ENCODE results near the gene MTG1.
"Not testable (repeated sequence)": the region's sequence is repeated elsewhere in the genome, so short reads cannot be mapped to it uniquely, and the experiment has no call there.

The MTG1 gene

DNA sequence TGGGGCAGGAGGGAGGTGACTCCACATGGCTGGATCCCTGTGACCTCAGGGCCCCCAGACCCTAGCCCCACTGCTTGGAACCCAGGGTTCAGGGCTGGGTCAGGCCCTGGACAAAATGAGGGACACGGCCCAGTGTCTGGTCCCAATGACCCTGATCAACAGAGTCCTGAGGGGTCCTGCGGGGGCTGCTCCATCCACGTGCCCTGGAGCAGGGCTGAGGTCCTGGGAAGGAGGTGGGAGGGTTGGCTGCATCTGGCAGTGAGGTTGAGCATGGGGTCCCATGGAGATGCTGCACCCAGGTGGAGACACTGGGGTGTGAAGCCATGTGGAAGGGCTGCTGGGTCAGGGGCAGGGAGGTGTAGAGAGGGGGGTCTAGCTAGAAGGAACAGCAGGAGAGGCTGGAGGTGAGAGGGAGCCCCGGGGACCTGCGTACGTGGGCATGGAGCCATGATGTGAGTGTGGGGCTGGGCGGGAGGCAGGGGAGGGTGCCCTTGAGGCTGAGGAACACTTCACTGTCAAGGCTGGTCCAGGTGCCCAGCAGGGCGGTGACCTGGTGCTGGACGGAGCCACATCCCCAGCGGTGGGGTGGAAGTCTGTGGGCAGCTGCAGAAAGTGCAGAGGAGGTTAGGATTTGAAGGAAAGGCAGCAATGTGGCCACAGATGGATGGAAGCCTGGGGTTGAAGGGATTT lies 60.4 kb downstream of the MTG1 start:
- no peak for DNase-seq

DNA sequence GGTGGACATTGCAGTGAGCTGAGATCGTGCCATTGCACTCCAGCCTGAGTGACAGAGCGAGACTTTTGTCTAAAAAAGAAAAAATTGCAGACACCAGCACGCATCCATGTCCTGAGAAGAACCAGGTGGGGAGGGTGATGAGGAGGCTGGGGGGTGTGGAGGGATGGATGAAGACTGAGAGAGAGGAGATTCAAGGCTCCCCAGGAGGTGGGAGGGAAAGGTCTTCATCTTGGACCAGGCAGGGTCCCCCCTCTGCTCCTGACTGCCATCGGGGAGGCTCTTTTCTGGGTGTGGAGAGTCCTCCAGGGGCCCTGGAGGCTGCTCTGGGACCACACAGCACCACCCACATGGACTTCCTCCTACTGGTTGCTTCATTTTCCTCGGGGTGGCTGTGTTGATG lies 61.2 kb downstream of the MTG1 start:
- DNase-seq: no peak

DNA sequence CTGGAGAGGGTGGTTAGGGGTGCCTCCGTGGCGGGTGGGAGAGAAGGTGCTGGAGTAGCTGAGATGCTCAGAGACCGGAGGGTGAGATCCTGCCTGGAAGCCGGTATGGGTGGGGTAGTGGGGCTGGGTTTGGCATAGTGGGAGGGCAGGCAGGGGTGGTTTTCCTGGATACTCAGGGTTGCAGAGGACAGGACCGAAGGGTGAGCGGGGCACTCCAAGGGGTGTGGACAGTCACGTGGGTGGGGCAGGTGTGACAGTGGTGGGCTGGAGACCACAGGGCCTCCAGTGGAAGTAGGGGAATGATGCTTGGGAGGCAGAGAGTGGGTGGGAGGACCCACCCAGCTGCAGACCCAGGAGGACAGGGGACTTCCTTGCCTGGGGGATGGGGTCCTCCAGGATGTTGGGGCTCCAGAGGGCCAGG lies 61.7 kb downstream of the MTG1 start:
- no peak for DNase-seq

DNA sequence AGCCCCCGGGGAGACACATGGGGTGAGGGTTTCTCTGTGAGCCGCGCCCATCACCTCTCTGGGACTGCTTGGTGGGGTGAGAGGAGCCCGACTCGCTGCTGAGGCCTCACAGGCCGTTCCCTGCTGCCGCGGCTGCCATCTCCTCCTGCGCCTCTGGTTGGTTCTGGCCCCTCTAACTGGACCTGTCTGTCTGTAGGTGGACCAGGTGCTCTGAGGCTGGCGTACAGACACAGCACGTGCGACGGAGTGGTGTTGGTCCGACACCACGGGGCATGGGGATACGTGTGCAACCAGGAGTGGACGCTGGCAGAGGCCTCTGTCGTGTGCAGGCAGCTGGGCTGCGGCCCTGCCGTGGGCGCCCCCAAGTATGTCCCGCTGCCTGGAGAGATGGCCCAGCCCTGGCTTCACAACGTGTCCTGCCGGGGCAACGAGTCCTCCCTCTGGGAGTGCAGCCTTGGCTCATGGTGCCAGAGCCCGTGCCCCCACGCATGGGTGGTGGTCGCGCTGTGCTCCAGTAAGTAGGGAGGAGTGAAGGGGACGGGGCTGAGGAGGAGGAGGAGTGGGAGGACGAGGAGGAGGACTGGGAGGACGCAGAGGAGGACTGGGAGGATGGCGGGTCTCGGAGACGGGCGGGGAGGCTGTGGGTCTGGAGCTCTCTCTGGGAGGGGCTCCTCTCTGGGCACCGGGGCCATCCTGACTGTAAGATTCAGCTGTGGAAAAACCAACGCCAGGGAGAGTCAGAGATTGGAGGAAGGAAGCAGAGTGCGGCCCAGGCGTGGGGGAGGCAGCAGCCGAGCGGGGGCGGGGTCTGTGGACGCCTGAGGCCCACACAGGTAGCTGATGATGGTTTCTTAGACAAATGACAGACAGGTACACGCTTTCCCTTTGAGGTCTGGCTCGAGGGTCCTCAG lies 62.3 kb downstream of the MTG1 start:
- DNase-seq: no peak

DNA sequence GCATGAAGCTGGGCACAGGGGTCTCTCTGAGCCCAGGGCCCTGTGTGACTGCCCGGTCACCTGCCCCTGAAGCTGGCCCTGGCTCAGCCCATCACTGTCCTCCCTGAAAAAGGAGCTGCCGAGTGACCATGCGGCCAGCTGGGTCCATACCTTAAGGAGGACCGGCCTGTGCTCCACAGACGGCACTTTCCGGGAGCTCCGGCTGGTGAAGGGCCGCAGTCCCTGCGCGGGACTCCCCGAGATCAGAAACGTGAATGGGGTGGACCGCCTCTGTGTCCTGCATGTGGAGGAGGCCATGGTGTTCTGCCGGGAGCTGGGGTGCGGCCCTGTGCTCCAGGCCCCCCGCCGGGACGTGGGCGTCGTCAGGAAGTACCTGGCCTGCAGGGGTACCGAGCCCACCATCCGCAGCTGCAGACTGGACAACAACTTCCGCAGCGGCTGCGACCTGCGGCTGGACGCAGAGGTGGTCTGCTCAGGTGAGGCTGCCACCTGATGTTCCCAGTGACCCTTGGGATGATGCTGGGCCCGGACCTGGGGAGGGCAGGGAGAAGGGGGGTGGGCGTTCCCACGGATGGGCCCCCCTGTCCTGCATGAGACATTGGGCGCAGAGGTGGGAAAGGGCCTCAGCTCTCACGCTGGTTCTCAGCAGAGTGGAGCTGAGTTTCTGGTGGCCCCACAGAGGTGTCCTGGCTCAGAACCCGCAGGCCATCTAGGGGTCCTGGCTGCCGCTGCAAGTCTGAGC lies 63.3 kb downstream of the MTG1 start:
- DNase-seq: no peak

DNA sequence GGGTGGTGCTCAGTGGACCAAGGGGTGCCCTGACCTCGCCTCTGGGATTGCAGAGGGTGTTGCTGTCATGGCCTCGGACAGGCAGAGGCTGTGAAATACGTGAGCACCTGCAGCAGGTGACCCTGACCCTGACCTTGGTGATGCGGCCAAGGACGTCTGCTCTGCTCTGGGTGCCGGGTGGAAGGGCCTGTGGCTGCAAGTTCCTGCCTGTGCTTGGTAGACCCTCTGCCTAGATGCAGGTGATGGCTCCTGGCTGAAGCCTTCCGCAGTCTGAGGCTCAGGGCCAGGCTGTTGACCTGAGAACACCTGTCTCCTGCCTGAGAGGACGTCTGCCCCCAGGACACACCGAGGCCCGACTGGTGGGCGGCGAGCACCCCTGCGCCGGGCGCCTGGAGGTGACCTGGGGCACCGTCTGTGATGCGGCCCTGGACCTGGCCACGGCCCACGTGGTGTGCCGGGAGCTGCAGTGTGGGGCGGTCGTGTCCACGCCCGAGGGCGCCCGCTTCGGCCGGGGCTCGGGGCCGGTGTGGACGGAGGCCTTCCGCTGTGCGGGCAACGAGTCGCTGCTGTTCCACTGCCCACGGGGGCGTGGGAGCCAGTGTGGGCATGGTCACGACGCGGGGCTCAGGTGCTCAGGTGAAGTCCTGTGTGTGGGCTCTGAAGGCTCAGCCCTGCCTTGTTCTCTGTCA lies 64.2 kb downstream of the MTG1 start:
- no peak for DNase-seq

DNA sequence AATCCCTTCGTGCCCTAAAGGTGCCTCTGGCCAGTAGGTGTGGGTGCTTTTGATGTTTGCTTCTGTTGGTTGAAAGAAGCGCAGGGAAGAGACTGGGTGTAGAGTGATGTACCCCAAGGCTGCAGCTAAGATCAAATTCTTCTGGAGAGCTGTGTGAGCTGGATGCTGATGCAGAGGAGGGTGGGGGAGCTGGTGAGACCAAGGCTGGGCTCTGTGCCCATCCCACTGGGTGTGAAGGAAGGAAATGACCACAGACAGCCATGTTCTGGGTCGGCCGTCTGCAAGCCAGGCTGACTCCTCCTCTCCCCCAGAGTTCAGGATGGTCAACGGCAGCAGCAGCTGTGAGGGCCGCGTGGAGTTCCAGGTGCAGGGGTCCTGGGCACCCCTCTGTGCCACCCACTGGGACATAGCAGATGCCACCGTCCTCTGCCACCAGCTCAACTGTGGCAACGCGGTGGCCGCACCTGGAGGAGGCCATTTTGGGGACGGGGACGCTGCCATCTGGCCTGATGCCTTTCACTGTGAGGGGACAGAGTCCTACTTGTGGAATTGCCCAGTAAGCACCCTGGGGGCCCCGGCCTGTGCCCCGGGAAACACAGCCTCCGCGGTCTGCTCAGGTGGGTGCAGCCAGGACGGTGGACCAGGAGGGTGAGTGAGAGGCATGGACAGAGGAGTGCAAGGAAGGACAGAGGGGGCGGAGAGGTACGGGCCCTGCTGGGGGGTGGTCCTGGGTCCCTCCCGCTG lies 64.9 kb downstream of the MTG1 start:
- no peak for DNase-seq

DNA sequence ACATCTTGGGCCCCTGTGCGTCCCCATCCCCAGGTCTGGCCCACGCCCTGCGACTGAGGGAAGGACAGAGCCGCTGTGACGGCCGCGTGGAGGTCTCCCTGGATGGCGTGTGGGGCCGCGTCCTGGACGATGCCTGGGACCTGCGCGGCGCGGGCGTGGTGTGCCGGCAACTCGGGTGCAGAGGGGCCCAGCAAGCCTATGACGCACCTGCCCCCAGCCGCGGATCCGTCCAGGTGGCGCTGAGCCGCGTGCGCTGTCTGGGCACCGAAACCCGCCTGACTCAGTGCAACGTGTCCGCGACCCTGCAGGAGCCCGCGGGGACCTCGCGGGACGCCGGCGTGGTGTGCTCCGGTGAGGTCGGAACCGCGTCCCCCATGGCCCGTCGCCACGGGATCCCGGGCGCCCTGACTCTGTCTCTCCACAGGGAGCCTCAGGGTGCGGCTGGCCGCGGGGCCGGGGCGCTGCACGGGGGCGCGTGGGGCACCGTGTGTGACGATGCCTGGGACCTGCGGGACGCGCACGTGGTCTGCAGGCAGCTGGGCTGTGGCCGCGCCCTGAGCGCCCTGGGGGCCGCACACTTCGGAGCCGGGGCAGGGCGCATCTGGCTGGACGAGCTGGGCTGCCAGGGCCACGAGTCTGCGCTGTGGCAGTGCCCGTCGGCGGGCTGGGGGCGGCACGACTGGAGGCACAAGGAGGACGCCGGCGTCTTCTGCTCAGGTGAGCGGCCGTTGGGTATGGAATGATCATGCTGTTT lies 65.7 kb downstream of the MTG1 start:
- no peak for DNase-seq

DNA sequence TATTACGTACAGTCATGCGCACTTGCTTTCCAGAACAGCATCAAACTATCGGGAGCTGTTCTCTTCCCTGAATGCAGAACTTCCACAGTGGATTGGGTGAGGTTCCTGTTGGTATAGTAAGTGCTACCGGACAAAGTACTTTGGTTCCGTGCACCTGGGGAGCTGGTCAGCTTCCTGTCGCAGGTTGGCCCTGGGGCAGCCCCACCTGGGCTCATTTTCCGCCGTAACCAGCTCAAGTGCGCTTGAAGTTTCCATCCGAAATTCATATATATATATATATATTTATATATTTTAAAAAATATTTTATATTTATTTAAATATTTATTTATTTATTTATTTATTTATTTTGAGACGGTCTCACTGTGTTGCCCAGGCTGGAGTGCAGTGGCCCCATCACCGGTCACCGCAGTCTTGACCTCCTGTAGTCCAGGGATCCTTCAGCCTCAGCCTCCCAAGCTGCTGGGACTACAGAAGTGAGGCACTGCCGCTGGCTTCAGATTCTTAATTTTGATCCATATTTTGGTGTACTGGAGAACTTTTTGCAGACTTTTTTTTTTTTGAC lies 66.3 kb downstream of the MTG1 start:
- DNase-seq: no peak

DNA sequence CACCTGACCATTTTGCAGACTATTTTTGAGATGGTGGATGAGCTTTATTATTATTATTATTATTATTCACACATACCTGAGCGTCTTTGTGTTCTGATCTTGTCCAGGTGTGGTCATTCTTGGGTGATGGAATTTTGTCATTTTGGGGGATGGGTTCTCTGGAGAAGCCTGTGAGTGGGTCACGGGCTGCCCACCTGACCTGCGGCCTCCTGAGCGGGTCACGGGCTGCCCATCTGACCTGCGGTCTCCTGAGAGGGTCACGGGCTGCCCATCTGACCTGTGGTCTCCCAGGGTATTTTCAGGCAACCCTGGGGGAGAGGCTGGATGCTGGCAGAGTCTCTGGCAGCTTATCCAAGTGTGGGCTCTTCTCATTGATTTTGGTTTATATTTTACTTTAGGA lies 67.1 kb downstream of the MTG1 start:
- DNase-seq: no peak

DNA sequence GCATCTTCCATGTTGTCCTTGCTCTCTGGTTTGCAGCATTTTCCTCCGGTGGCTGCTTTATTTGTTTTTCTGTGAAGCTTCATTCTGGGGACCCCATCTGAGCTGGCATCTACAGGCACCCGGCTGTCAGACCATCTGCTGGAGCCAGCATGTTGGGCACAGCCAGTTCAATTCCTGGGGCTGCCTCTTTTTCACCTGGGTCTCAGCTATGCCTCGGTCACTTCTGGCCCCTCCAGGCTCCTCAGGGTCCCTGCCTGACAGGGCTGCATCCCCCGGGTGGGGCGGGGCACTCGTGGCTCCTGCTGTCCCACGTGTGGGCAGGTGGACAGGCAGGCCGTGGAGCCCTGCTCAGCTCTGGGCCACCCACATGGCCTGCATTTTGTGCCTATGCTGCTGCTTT lies 67.9 kb downstream of the MTG1 start:
- no peak for DNase-seq

DNA sequence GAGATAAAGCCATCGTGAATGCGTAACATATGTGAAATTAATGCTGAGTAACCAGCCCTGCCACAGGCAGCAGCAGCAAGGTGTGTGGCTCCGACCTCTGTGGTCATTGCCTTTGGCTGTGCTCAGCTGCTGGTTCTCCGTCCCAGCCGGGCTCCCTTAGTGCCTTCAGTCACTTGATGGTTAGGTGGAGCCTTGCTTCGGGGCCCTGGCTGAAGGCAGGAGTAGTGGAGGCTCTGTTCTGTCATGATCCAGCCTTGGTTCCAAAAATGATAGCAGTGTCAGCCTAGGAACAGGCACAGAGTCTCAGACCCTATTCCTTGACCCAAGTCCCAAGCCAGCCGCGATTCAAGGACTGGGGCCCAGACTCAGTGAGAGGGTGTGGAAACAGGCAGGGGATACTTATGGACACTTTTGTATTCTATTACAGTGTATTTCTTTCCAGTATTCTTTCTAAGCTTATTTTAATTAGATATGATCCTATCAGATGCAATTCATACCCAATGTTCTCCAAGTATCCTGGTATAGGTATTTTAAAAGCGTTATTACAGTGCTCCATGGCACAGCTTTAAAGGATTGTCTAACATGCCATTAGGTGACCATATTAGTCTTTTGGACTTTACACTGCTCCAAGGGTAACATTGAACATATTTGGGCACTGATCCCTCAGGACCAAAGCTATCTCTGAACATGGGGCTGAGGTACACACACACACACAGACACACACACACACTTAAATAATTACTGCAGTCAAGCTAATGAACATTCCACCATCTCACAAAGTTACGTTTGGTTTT lies 68.8 kb downstream of the MTG1 start:
- DNase-seq: no peak

DNA sequence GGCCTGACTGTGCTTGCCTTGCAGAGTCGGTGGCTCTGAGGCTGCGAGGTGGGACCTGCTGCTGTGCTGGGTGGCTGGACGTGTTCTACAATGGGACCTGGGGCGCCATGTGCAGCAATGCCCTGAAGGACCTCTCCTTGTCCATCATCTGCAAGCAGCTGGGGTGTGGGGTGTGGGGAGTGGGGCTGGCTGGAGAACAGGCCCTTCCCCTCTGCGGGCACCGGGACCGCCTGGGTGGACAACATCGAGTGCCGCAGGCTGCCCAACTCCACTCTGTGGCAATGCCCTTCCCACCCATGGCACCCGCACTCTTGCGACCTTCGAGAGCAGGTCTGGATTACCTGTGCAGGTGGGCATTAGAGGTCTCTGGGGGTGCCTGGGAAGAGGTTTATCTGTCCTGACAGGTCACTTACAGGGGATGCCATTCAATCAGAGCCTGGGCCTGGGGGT lies 70.7 kb downstream of the MTG1 start:
- no peak for DNase-seq

DNA sequence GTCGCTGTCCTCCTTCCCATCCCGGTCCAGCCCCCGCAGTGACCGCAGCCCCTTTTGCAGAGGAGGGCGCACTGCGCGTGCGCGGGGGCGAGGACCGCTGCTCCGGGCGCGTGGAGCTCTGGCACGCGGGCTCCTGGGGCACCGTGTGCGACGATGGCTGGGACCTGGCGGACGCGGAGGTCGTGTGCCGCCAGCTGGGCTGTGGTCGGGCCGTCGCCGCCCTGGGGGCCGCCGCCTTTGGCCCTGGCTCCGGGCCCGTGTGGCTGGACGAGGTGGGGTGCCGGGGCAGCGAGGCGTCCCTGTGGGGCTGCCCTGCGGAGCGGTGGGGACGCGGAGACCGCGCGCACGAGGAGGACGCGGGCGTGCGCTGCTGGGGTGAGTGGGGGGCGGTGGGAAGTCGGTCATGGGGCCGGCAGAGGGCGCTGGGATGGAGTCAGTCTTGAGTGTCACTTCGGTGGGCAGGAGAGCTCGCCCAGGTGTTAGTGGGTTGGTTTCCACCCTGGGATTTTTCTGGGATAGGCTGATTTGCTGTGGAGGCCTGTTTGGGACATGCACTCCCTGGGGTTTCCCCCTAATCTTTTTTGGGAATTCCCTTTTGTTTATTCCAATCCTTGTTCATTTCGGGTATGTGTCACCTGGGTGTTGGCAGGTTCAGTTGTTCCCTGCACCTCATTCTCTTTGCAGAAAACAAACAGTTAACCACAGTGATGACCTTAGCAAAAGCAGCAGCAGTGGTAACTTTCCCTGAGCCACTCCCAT lies 71.4 kb downstream of the MTG1 start:
- no peak for DNase-seq

DNA sequence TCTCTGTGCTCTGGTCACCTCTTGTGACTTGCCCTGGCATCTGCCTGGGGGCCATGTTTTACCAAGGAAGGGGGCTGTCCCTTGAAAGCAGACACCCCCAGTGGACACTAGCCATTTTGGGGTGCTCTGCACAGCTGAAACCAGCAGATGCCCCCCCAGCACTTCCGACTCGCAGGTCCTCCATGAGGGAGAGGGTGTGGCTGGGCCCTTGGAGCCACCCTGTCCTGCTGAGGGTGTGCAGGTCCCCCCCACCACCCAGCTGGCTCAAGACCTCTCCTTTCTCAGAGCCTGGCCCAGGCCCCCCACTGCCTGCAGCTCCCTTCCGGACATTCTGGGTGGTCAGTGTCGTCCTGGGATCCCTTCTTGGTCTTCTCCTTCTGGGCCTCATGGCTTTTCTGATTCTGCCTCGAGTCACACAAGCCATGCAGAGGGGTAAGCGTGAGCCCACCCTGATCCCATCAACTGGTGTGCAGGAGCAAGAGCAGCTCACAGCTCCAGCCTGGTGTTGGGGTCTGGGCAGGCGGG lies 72.1 kb downstream of the MTG1 start:
- DNase-seq: no peak

DNA sequence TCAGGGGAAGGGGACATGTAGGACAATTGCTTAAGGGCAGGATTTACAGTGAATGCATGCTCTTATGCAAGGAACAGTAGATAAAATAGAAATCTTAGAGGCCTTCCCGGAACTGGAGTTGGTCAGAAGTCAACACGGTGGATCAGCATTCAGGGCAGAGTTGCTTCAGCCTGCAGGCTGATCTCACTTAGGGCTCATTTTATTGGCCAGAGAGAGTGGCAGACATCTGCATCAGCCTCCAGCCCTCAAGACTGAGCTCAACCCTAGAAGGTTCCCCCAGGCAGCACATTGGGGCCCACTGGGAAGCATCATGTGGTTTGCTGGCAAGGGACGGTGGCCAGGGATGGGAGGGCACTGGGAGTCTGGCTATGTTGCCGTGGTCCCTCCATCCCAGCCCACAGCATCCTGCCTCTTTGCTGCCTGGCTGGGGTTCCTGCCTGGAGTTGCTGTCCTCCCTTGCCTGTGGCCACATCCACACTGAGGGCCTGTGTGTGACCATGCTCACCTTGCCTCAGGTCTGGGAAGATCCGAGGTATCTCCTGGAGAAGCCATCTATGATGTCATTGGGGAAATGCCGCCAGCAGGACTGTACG lies 72.8 kb downstream of the MTG1 start:
- no peak for DNase-seq

DNA sequence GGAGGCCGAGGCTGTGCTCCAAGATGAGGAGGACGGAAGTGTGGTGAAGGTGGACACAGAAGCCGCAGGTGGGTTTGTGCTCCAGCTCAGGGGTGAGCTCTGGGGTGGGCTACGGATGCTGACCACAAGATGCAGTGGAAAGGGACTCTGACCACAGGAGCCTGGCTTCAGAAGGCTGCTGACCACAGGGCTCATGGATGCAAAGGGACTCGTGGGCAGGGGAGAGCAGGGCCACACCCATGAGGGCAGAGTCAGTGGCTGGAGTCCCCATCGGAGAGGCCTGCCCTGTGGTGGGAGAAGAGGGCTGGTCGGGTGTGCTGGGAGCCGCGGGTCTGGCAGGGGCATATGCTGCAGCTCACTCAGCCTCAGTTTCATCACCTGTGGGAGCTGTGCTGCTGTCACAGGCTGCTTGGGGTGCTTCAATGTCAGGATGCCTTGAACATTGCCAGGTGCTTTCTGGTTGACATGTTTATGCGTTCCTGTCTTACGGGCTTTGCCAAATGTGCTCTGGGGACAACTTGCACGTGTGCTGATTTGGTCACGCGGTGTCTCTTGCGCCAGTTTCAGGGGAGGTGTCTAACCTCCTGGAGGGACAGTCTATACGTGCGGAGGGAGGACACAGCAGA lies 73.4 kb downstream of the MTG1 start:
- DNase-seq: no peak

DNA sequence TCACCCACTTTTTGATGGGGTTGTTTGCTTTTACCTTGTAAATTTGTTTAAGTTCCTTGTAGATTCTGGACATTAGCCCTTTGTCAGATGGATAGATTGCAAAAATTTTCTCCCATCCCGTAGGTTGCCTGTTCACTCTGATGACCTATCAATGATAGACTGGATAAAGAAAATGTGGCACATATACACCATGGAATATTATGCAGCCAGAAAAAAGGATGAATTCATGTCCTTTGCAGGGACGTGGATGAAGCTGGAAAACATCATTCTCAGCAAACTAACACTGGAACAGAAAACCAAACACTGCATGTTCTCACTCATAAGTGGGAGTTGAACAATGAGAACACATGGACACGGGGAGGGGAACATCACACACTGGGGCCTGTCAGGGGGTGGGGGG lies 75.2 kb downstream of the MTG1 start:
- DNase-seq: not testable (repeated sequence)

Measured in bone marrow (tissue), 2 donors.